Activated CD8-positive, alpha-beta memory T cell treated with anti-CD3 and anti-CD28 coated beads, Interleukin-2, amount 50 U/mL, for 1 hour (primary cell): ENCODE data around the gene CAP2.

Experiments
- DNase-seq: peaks from one replicate; pipeline ENCODE4 v3.0.0-alpha.2; 2020; ENCODE audit errors: extremely low read depth

Gene CAP2

DNA sequence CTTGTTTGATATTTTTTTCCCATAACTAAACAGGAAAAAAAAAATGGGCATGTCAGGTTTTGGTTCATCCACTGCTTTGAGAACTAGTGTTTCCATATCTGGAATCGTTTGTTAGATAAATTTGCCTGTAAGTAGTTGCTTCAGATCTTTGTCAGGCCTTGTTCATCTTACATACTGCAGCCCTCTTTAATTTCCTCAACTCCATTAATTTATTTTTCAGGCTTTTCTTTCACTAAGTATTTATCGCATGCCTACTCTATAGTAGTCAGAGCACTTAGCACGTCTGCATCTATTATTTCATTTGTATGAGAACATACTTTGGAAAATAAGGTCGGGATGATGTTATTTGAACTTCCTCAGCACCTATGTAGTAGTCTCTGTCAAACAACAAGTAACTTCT lies 80.9 kb downstream of the CAP2 start:
- no peak for DNase-seq

DNA sequence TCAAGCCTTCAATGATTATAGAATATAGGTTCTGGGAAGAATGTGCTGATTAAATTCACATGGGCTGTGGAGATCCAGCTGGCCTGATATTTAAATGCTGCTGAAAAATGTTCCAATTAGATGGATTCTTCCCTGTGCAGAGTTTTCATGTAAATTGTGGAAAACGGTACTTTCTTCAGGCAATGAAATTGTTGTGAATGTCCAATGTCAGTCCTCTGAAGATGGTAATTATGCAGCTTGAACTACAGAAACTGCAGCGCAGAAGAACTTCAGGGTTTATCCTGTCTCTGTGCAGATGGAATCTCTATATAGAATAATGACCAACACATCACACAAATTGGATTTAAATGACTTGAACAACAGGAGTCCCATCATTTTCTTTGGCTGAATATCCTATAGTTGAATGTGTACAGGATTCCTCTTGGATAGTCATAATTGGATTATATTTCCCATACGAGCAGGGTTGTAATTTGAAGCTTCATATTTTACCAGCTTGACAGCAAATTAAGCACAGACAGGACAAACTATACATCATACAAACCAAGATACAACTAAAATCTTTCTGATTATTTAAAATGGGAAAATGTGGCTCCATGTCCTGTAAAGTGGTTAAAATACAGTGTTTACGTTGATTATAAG lies 82.3 kb downstream of the CAP2 start:
- no peak for DNase-seq

DNA sequence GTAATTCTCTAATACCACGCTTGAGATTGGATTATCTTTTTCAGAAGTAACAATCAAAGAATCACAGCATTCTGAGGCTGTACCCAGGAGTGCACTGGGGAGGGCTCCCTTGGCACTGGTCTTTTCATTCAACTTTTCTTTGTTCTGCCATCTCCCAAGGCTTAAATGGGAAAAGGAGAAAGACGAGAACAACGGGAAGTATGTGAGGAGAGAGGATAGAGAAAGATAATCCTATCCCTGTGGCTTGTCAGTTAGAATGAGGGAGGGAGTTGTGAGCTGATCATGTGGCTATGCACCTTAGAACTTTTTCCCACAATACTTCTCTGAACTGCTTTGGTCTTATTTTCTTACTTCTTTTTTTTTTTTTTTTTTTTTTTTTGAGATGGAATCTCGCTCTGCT lies 83.1 kb downstream of the CAP2 start:
- DNase-seq = no peak

DNA sequence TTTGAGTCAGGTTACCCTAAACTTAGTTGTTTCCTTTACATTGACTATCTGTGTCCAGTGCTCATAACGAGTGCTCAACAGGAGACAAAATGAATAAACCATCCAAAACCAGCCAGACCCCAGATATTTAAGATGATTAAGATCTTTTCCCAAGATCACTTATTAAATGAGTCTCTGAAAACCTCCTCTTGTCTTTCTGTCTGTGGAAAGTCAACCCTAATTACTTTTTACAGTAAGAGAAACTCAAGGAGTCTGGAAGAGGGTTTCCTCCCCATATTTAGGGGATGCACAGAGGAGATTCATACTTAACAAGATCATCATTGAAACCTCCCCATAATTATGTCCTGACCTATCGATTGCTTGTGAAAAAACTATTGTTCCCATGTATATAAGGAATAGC lies 84.0 kb downstream of the CAP2 start:
- no peak for DNase-seq

DNA sequence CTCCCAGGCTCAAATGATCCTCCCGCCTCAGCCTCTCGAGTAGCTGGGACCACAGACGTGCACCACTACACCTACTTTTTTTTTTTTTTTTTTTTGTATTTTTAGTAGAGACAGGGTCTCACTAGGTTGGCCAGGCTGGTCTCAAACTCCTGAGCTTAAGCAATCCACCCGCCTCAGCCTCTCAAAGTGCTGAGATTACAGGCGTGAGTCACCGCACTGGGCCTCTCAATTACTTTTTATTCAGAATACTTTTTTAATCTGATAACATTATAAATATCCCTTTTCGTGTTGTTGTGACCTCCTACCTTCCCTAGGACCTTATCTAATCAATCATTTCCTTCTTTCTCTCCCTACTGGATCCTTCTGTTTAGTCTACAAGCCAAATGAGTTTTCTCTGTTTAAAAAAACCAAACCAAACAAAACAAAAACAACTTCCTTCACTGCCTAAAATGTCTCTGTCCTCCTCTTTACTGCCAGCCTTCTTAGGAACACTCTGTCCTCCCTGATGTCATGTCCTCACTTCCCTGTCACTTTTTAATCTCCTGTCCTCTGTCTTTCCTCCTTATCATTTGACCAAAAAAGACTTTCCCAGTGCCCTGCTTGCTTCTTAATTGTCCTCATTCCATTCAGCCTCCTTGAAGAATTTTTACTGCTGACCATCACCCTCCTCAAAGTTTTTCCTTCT lies 85.0 kb downstream of the CAP2 start:
- no peak for DNase-seq

DNA sequence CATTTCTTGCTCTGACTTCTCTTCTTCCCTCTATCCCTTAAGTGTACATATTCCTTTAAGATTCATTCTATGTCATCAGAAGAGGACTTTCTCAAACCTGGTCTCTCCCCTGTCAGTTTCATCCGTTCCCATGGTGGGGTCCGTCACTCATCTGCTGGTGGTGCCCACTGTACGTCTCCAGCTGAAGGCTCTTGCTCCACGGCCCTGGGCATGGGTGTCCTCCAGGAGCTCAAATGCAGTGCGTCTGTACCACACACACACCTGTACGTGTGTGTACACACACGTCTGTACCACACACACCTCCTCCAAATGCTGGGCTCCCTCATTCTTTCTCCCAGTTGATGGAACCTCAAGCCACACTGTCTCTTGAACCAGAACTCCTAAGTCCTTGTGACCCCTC lies 85.6 kb downstream of the CAP2 start:
- no peak for DNase-seq

DNA sequence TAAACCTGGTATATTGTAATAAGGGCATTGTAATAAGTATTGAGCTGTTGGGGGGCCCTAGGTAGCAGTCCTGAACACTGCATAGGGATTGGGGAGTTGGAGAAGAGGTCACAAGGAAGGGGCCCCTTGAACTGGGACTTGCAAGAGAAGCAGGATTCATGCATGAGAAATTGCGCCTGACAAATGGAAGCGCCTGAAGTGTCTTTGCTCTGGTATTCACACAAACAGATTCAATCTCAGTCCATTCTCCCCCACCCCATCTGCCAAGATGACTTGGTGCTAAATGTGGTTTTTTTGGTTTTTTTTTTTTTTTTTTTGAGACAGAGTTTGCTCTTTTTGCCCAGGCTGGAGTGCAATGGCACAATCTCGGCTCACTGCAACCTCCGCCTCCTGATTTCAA lies 87.1 kb downstream of the CAP2 start:
- no peak for DNase-seq

DNA sequence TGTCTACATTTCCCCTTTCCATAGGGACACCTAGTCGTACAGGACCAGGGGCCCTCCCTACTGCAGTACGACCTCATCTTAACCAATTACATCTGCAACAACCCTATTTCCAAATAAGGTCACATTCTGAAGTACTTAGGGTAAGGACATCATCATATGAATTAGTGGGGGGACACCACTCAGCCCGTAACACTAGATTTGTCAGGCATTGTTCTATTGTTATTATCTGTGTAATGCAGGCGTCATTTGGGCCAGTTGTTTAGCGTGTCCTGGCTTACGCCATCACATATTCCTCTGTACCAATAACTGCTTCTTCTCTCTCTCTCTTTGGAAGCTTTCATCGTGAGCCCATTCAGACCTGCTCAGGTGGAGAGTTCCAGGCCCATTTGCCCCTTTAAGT lies 89.3 kb downstream of the CAP2 start:
- DNase-seq = no peak

DNA sequence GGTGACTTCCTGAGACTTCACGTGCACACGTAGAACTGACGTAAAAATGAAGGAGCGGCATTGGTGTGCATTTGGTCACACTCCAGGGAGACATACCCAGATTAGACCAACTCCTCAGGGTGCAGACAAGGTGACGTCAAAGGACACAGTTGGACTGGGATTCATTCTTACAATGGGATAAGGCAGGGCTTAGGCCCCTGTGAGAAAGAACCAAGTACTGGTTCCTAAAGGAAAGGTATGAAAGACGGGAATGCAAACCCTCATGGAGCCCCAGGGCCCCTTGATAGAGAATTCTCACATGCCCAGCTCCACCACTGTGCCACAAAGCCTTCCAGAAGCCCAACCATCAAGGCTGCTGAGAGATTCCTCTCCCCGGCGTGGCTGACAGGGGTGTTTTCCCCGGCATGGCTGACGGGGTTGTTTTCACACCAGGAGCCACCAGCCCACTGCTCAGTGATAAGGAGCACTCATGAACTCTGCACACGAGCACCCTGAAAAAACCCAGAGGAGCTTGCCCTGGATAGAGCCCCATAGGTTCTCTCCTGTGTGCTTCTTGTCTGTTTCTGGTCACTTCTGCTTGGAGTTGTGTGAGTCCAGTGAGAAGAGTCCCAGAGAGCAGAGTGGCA lies 90.1 kb downstream of the CAP2 start:
- DNase-seq = no peak

DNA sequence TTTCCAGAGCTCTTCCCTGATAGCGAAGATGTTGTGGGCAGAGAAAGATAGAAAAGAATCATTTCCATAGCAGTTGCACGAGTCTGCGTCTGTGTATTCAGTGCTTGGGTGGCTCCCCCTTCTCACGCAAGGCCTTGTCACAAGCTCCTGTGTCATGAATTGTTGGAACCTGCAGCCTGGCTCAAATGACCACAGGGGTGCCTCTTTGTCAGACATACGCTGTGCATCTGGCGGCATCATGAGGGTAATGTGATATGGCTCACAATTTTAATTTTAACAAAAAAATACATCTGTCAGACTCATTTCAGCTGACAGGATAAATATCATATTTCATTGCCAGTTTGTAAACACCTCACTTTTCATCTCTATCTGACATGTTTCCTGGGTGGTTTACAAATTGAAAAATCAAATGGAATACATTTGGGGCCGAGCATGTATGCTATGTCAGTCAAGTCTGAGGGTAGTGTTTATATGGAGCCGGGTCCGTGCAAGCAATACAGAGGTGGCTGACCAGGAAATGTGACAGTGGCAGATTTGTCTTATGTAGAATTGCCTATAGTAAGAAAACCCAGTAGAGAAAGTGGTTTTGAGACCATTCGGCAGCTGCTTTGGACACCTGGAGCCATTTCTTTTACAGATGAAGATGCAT lies 90.9 kb downstream of the CAP2 start:
- DNase-seq = no peak

DNA sequence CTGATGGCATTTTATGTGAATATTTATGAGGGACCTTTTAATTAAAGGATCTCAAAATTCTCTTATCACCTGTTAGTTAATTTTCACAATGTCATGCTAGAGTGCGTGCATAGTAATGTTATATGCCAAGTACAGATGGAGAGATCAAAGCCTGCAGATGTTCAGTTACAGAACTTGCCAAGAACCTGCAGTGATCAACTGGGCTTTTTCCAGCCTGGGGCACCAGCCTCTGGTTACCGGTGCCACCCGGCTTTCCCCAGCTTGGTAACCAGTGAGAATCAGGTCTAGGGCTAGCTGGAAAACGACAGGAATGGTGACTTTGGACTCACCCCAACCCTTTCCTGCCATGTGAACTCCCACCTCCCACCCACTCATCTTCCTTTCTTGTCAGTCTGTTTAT lies 91.8 kb downstream of the CAP2 start:
- no peak for DNase-seq

DNA sequence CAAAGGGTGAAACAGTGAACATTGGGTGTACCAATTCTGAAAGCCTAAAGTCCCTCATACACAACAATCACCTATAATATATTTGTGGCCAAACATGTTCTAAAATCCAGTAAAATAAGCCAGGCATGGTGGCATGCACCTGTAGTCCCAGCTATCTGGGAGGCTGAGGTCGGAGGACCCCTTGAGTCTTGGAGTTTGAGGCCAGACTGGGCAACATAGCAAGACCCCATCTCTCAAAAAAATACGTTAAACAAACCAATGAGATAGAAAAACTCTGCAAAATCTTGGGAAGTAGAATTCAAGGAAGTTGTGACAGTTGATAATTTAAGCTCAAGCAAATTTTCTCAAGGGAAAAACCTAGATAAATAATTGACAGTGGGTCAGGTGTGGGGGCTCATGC lies 92.6 kb downstream of the CAP2 start:
- no peak for DNase-seq

DNA sequence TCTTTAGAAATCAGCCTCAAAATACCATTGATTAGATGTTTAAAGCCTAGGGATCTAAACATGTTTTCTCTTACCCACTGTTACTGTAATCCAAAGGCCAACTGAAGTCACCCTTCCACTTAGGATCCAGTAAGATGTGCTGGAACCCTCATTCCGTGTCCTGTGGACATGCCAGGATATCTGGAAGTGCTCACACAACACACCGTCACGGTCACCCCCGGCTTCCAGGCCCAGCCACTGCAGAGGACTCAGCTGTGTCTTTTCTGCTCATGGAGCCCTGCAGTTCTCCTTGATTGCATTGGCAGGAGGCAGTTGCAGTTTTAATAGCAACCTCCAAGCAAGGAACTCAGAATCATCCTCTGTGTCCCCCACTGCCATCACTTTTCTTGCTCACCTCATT lies 93.3 kb downstream of the CAP2 start:
- no peak for DNase-seq

DNA sequence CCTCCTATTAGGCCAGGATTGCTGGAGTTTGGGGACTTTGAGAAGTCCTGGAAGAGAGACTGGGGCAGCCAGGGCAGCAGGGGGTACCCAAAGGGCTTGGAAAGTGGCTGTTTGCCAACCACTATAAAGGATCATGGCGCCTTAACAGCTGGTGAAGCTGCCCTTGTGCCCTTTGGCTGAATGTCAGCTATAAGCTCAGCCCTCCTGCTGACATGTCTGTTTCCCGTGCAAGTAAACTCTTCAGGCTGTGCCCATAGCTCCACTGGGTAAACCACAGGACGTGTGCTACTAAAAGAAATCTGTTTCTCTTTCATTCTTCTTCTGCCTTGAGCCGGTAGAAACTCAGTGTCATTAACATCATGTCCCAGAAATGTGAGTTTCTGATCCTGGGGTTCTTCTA lies 97.3 kb downstream of the CAP2 start:
- DNase-seq = no peak

DNA sequence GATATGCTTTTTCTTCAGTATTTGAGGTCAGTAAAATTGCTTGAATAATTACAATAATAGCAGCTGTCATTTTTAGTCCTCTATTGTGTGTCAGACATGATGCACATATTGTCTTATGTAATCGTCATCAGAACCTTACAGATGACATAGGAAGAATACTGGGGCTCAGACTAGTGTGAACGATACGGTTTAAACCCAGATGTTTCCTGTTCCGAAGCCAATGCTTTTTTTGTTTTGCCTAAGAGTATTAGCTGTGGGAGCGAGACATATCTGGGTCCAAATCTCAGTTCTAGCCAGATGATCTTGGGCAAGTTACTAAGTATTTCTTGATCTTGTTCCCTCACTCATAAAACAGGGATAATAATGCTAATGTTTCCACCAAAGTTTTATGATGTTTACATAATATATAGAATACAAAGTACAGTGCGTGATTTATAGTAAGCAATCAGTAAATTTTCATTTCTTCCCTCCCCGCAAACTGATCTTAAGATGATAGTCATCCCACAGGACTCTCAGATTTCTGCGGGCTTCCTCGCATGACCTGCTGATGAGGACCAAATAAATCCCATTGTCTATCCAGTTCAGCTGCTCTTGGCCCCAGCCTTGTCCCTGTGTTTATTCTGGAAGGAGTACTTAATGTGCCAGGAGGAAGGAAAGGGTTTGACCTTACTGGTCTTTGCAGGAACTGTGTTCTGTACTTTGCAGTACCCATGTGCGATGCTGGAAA lies 98.2 kb downstream of the CAP2 start:
- no peak for DNase-seq

DNA sequence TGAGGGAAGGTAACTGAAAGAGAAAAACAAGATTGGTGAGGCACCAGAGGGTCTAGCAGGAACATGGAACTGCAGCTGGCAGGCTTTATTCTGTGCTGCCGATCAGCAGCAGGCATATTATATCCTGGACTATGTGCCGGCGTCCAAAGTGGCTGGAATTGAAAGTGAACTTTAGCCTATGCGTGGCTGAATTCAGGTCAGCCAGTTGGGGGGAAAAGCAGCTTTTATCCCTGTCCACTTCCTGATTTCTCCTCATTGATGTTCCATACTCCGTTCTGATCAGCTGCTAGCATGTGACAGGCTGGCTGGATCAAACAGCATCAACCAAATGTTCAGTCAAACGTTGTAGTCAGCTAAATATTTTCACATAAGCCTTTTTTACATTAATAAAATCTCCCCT lies 99.0 kb downstream of the CAP2 start:
- no peak for DNase-seq

DNA sequence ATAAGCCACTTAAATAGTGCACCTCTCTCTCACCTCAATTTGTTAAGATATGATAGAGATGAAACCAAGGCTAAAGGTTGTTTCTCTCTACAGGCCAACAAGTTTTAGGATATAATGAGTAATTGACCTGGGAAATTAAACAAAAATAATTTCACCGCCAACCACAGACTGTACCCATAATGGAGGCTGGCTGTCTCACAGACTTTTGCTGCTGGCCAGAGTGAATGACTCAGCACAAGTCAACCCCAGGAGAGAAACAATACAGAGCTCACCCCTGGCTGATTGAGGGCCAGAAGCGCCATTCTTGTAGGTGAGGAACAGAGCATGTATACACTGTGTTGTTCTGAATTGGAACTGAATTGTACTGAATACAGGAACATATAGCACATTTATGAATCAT lies 99.9 kb downstream of the CAP2 start:
- no peak for DNase-seq

DNA sequence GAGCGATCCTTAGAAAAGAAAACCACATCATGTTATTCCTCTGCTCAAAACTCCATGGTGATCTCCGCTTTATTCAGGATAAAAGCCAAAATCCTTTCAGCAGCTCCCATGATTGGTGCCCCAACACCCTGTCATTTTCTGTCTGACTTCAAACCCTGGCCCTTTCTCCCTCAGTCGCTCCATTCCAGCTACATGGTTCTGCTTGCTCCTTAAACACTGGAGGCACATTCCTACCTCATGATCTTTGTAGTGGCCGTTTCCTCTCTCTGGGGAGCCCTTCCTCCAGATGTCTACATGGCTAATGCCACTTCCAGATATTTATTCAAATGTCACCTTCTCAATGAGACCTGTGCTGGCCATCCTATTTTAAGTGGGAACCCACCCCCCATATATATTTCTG lies 100.8 kb downstream of the CAP2 start:
- no peak for DNase-seq

DNA sequence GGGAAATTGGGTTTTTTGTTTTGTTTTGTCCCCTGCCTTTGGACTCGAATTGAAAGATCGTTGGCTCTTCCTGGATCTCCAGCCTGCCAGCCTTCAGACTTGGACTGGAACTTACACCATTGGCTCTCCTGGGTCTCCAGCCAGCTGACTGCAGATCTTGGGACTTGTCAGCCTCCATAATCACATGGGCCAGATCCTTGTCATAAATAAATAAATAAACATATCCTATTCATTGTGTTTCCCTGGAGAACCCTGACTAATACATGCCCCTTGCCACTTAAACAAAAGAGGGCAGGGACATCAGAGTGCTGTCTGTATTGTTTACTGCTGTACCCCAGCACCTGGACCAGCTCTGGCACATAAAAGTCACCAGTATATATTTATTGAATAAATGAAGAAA lies 101.5 kb downstream of the CAP2 start:
- DNase-seq = no peak

DNA sequence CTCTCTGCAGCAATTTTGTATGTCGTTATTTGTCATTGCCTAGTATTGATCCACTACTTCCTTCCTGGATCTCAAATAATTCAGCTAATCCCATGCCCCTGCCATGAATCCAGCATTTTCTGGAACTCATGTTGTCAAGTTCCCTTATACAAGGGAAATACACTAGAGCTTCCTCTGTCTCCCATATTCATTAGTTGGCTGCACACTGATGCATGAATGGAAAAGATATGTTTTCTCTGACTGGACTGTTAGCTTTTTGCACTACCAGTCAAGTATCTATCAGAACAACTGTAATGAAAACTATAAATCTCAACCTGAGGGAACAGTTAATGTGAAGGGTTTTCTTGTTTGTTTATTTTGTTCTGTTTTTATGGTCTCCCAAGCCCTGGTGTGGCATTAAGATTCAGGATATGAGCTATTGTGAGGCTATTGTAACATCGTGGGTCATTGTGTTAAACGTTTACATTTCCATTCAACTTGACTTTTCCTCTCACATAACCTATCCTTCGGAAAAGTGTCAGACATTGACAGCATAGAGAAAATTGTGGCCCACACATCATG lies 104.2 kb downstream of the CAP2 start:
- no peak for DNase-seq

DNA sequence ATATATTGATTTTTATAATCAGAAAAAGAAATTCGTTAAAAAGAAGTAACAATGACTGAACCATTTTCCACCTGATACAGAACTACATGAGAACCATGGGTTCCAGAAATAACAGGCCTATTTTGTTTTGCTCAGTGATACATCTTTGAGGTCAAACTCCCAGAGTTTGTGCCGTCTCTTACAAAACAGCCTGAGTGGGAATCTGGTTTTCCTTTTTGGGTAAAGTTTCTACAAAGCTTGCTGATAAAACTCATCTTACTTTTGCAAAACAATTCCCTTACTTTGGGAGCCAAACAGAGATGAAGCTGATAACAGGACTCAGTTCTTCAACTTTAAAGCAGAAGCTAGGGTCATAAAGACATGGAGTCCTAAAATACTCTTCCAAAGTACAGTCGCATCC lies 108.0 kb downstream of the CAP2 start:
- no peak for DNase-seq
